ENCODE measurements around the gene BCOR. TPM values are rescaled to one million over a fixed set of nuclear protein-coding genes. Genes with fewer than 3 reads are reported as not detected.
A peak's percentile ranks its signal among the peaks of the same experiment; 100 is the strongest.

Gene BCOR
- total and polyA plus RNA-seq, 11 donors = 6.7 to 40.1 (median 17.9) TPM

DNA sequence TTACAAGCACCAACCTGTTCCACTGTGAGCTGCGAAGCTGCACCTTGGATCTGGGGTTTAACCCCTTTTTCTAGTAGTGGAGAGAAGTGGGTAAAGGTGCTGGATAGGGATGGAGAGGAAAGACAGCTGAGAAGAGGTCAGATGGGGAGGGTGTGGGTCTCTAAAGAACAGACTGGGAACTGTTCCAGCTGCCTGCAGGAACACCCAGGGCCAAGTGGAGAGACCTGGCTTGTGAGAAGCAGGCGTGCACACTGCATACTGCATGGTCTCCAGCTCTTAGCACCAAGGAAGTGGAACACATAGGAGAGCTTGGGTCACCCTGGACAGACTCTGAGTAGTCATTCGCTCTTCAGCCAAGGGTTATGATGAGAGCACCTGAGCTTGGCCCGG, 16.1 kb downstream of the BCOR start:
- 31 to 53% (median 39%) methylated on average over 4 of the region's 4 CpGs for WGBS, 4 donors
- DNase-seq (no peak), ATAC-seq (peak in 2 of 4 donors; percentile 6 to 26)
- Histone ChIP-seq H3K36me3 (peaks cover 0 to 5% (median 0%) of the 10 kb centered on the region in 9 donors), H3K4me1 (peaks cover 0 to 55% (median 24%) of the 10 kb centered on the region in 12 donors), H3K27me3 (peaks cover 0 to 49% (median 0%) of the 10 kb centered on the region in 9 donors), H3K27ac (no peak overlapping the region), H3K9me3 (no peaks in the 10 kb centered on the region), H3K4me3 (no peak overlapping the region)
- TF ChIP-seq, protein P1, sequence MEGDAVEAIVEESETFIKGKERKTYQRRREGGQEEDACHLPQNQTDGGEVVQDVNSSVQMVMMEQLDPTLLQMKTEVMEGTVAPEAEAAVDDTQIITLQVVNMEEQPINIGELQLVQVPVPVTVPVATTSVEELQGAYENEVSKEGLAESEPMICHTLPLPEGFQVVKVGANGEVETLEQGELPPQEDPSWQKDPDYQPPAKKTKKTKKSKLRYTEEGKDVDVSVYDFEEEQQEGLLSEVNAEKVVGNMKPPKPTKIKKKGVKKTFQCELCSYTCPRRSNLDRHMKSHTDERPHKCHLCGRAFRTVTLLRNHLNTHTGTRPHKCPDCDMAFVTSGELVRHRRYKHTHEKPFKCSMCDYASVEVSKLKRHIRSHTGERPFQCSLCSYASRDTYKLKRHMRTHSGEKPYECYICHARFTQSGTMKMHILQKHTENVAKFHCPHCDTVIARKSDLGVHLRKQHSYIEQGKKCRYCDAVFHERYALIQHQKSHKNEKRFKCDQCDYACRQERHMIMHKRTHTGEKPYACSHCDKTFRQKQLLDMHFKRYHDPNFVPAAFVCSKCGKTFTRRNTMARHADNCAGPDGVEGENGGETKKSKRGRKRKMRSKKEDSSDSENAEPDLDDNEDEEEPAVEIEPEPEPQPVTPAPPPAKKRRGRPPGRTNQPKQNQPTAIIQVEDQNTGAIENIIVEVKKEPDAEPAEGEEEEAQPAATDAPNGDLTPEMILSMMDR (IDR thresholded peaks at IDR 0.05) = no peak
- TF ChIP-seq POLR2A (IDR thresholded peaks at IDR 0.05) = no peak
- intact Hi-C loops (cut with DNase I) = loop anchor here in 4 of 10 donors (5.0 to 10.0 kb wide), 5 partner anchors 64 to 357 kb away; no protein-coding TSS in a partner anchor

DNA sequence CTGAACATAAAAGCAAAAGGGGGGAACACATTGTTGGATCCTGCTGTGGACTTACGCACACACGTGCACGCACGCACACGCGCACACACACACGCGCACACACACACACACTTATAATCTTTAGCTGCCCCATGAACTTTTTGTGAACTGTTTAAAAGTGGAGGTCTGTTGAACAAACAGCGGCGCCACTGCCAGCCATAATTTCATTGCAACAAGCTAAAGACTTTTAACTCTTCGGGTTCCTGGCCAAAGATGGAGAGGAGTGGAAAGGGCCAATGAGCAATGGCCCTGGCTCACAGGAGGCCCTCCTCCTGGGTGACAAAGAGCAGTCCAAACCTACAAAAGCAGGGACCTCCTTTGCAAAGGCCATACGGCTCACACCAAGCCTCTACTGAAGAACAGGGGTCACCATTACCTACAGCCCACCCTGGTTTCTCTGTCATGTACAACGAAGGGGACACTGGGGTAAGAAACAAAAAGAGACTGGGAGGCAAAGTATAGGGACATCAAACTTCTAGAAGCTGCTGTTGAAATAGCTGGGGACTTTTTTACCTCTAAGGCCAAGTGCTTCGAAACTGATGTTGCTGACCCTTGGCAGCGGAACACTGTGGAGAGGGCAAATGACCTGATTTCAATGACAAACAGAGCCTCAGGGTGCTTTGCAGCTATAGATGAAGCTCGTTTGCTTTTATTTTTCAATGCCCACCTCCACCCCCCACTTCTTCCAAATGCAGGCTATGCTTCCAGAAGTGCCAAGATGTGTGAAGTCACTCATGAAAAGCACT, 16.7 kb downstream of the BCOR start:
- no peak for ATAC-seq
- H3K27me3 ChIP-seq = peaks cover 0 to 43% (median 0%) of the 10 kb centered on the region in 9 donors
- TF ChIP-seq, protein P1 (IDR thresholded peaks at IDR 0.05) = no peak
- TF ChIP-seq POLR2A (IDR thresholded peaks at IDR 0.05) = no peak
- no peaks in the 10 kb centered on the region for H3K9me3 ChIP-seq
- H3K27ac ChIP-seq = no peak overlapping the region
- H3K4me1 ChIP-seq = peaks cover 0 to 57% (median 24%) of the 10 kb centered on the region in 12 donors
- intact Hi-C loops (cut with DNase I) = loop anchor here in 4 of 10 donors (5.0 to 10.0 kb wide), 5 partner anchors 64 to 356 kb away; no protein-coding TSS in a partner anchor
- H3K4me3 ChIP-seq = no peak overlapping the region
- H3K36me3 ChIP-seq = peaks cover 0 to 5% (median 0%) of the 10 kb centered on the region in 9 donors
- WGBS, 4 donors = 57 to 84% (median 76%) methylated on average over 16 of the region's 16 CpGs
- no peak for DNase-seq

DNA sequence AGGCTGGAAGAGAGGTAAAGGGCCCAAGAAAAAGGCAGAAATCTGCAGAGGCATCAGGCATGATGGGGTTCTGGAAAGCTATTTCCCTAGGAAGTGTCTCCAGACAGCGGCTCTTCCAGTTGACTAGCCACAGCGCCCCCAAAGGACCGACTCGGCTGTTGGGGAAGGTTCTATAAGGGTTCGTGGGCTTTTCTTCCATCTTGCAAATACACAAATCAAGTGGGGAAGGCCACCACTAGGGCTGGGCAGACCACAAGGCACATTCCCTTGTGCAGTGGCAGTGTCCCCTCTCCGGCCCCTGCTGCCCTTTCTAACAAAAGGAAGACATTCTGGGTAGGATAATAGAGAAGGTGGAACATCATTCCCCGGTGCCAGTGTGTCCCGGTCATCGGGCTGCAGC, 18.2 kb downstream of the BCOR start:
- whole genome bisulfite sequencing, 4 donors = 59 to 86% (median 72%) methylated on average over 9 of the region's 9 CpGs
- TF ChIP-seq, protein P1 (IDR thresholded peaks at IDR 0.05) = no peak
- TF ChIP-seq POLR2A (IDR thresholded peaks at IDR 0.05) = no peak
- Histone ChIP-seq H3K36me3 (peaks cover 0 to 12% (median 4%) of the 10 kb centered on the region in 9 donors), H3K27me3 (peaks cover 0 to 28% (median 0%) of the 10 kb centered on the region in 9 donors), H3K27ac (no peak overlapping the region), H3K9me3 (no peaks in the 10 kb centered on the region), H3K4me1 (peaks cover 0 to 46% (median 21%) of the 10 kb centered on the region in 12 donors), H3K4me3 (no peak overlapping the region)
- no peak for ATAC-seq
- intact Hi-C loops (cut with DNase I) = no loop called here
- peak in 1 of 5 donors; percentile 5 for DNase-seq

DNA sequence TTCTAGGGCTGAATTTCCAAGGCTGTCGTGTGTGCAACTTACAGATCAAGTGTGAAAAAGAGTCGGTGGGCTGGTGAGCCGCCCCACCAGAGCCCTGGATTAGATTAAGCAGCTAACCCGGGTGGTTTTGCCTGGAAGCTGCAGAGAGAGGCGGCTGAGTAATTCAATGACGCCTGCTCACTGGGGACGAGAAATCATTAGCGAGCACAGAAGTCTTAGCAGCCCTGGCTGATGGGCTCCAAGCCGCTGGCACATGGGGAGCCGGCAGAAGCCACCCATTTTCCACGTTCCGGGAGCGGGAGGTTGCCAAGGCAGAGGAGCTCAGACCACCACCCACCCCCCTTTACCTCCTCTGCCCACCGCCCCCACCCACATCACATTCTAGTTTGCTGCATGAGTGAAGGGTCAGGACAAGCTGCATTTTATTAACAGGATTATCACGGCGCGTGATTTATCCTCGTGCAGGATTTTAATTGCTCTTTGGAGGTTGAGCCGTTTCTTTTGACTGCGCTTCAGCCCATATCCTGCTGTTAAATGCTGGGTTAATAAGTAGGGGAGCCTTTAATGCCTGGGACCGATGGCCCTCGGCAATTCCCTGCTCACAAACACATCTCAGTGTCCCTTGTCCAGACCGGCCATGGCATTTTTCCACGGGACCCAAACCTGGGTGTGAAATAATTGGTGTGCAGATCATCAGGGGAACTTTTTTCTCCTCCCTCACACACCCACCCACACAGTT, 19.1 kb downstream of the BCOR start:
- peaks cover 0 to 37% (median 14%) of the 10 kb centered on the region in 12 donors for H3K4me1 ChIP-seq
- no peak overlapping the region for H3K27ac ChIP-seq
- intact Hi-C loops (cut with DNase I) = no loop called here
- no peak for TF ChIP-seq POLR2A (IDR thresholded peaks at IDR 0.05)
- TF ChIP-seq, protein P1 (IDR thresholded peaks at IDR 0.05) = no peak
- H3K36me3 ChIP-seq = peaks cover 0 to 21% (median 12%) of the 10 kb centered on the region in 9 donors
- DNase-seq (peak in 1 of 5 donors; percentile 15), ATAC-seq (no peak)
- 54 to 79% (median 74%) methylated on average over 24 of the region's 24 CpGs for WGBS, 4 donors
- H3K4me3 ChIP-seq = no peak overlapping the region
- no peaks in the 10 kb centered on the region for H3K9me3 ChIP-seq
- H3K27me3 ChIP-seq = peaks cover 0 to 23% (median 0%) of the 10 kb centered on the region in 9 donors

All from heart left ventricle (tissue), 16 donors.